Fibroblast of the aortic adventitia (primary cell): ENCODE data around the gene TAF1A. TPM values are rescaled to one million over a fixed set of nuclear protein-coding genes. Genes with fewer than 3 reads are reported as not detected.
A peak's percentile ranks its signal among the peaks of the same experiment; 100 is the strongest.
"Not testable (repeated sequence)": the region's sequence is repeated elsewhere in the genome, so short reads cannot be mapped to it uniquely, and the experiment has no call there.

Source experiments
- DNase-seq: peaks from one replicate; pipeline ENCODE4 v3.0.0-alpha.2; 2010; ENCODE audit warnings: low read depth
- H3K4me3 ChIP-seq: 2 replicates; pipeline ENCODE4 v1.5.1; 2011; ENCODE audit warnings: low read depth, mild to moderate bottlenecking, control low read depth, low read length, moderate library complexity
- CTCF ChIP-seq: IDR thresholded peaks from 2 replicates; pipeline ENCODE4 v1.5.1; 2011; ENCODE audit warnings: mild to moderate bottlenecking, low read length, control low read depth, inconsistent platforms; ENCODE audit not compliant: insufficient read depth
- total RNA-seq: library from RNA; depleted of rRNA; stranded (reverse); fragments of >200 nt; gene quantifications from 2 replicates; pipeline ENCODE4 v1.2.3, GENCODE V29; 2012; ENCODE audit warnings: low replicate concordance

TAF1A gene
- total RNA-seq, 1 donor = 11.8 TPM

GRCh38 chr1:222617367-222617951 lies 27.7 kb upstream of the TAF1A start:
- DNase-seq = peak; percentile 98
- TF ChIP-seq CTCF = no peak
- H3K4me3 ChIP-seq = peak overlapping the region; percentile 66

DNA sequence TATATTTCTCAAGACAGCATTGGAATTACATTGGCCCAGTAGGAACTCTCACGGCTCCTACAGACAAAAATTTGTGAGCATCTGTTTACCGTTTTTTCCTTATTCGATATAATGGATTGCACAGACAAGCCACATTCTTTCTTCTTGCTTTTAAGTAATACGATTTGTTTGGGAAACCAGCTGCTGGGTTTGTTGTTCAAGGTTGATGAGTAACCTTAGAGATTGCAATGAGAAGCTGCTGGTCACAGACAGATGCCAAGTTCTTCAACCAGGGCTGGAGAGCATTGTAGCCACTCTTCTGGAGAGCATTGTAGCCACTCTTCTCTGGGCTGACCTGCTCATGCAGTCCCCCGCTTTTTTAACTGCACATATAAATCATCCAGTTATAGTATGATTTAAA lies 26.8 kb upstream of the TAF1A start:
- H3K4me3 ChIP-seq = no peak overlapping the region
- TF ChIP-seq CTCF = no peak
- peak; percentile 75 for DNase-seq

DNA sequence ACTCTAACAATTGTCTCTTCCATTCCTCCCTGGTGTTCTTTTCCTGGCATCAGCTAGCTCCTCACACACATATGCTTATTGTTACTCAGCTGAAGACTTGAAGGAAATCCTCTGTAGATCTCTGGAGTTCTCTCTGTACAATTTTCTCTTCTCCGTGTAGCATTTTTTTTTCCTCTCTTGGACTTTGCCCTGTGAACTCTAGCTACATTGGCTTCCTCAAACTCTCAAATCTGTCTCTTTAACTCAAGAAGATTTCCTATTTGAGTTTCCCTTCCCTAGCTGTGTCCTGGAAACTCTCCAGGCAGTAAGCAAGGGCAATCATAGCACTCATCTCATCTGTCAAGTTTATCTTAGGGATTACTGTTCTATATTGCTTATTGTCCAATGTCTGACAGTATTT lies 23.9 kb upstream of the TAF1A start:
- DNase-seq = no peak
- no peak overlapping the region for H3K4me3 ChIP-seq
- no peak for TF ChIP-seq CTCF

GRCh38 chr1:222610728-222611127 lies 21.0 kb upstream of the TAF1A start:
- no peak for DNase-seq
- H3K4me3 ChIP-seq = no peak overlapping the region
- TF ChIP-seq CTCF = no peak

DNA sequence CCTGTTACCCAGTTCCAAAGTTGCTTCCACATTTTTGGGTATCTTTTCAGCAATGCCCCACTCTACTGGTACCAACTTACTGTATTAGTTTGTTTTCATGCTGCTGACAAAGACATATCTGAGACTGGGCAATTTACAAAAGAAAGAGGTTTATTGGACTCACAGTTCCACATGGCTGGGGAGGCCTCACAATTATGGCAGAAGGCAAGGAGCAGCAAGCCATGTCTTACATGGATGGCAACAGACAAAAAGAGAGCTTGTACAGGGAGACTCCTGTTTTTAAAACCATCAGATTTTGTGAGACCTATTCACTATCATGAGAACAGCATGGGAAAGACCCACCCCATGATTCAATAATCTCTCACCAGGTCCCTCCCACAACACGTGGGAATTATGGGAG lies 19.4 kb upstream of the TAF1A start:
- DNase-seq, H3K4me3 ChIP-seq: not testable (repeated sequence)

GRCh38 chr1:222606757-222607156 lies 17.0 kb upstream of the TAF1A start:
- DNase-seq = no peak
- TF ChIP-seq CTCF = no peak
- no peak overlapping the region for H3K4me3 ChIP-seq

- H3K4me3 ChIP-seq = no peak overlapping the region
- no peak for TF ChIP-seq CTCF
- DNase-seq = no peak
These were observed 11.5 kb upstream of the TAF1A start for GRCh38 chr1:222601257-222601656.
